GM12878 (cell line): ENCODE measurements around the gene ZNF736. TPM values are rescaled to one million over a fixed set of nuclear protein-coding genes. Genes with fewer than 3 reads are reported as not detected.

Experiments used
- ATAC-seq: fragments of 200-7000 bp; cut with Tn5 transposase; 3 replicates; pipeline ENCODE4 v1.9.1; 2020; ENCODE audit warnings: mild to moderate bottlenecking, moderate library complexity
- BruUV-seq: library from RNA; stranded (reverse); fragments of 400-500 nt; replicated peaks from 2 replicates; lab custom pipeline; 2021; lab: Mats Ljungman, UMichigan
- CTCF ChIA-PET: fragments of 300-600 bp; sonication (Branson Sonifier 250); formaldehyde crosslinking; extraction: SDS; loops from one replicate; lab custom pipeline; 2021; ENCODE audit warnings: inconsistent platforms; lab: Yijun Ruan, JAX
- POLR2A ChIA-PET: fragments of 350-600 bp; formaldehyde crosslinking; extraction: SDS; loops from one replicate; lab custom pipeline; 2021; ENCODE audit warnings: inconsistent platforms; lab: Charles Lee
- RAD21 ChIA-PET: fragments of 300-600 bp; sonication (Branson Sonifier 250); formaldehyde crosslinking; loops from one replicate; lab custom pipeline; 2023; ENCODE audit warnings: antibody characterized with exemption; ENCODE audit not compliant: unreplicated experiment; lab: Charles Lee
- SMC1A ChIA-PET: fragments of 300-600 bp; sonication (Branson Sonifier 250); formaldehyde crosslinking; loops from one replicate; lab custom pipeline; 2023; ENCODE audit not compliant: unreplicated experiment, uncharacterized antibody; lab: Charles Lee
- DNase-seq: peaks from one replicate; pipeline ENCODE4 v3.0.0-alpha.2; 2011; ENCODE audit warnings: low read depth, low spot score
- FAIRE-seq: peaks from 3 replicates; lab custom pipeline; 2011; peaks lifted over from hg19 to GRCh38; lab: Jason Lieb, UNC
- H2AFZ ChIP-seq: 2 replicates; pipeline ENCODE4 v1.6.0; 2011; ENCODE audit warnings: low read depth, low read length, control low read depth; ENCODE audit not compliant: control insufficient read depth
- H3K27ac ChIP-seq: 2 replicates; pipeline ENCODE4 v1.5.1; 2011; ENCODE audit warnings: control low read depth; ENCODE audit not compliant: control insufficient read depth, insufficient read depth
- H3K27me3 ChIP-seq, 2 experiments: replicated peaks in 1 of 2; 2 replicates each; pipeline versions ENCODE4 v1.6.0 to v1.6.1; 2011; ENCODE audit warnings: low read length in 1 of 2; ENCODE audit not compliant: control insufficient read depth in 2 of 2, insufficient read depth in 2 of 2
- H3K36me3 ChIP-seq, 2 experiments: 2 replicates each; pipeline ENCODE4 v1.5.1; 2011; ENCODE audit warnings: low read length in 1 of 2; ENCODE audit not compliant: control insufficient read depth in 2 of 2, insufficient read depth in 2 of 2
- H3K4me1 ChIP-seq: 2 replicates; pipeline ENCODE4 v1.6.1; 2011; ENCODE audit warnings: mild to moderate bottlenecking, low read length, moderate library complexity, mixed read lengths; ENCODE audit not compliant: control insufficient read depth, insufficient read depth
- H3K4me2 ChIP-seq: 2 replicates; pipeline ENCODE4 v1.6.0; 2011; ENCODE audit warnings: control low read depth; ENCODE audit not compliant: control insufficient read depth, insufficient read depth
- H3K4me3 ChIP-seq: fragments of 200-600 bp; sonication (generic); 2 replicates; pipeline ENCODE4 v1.5.1; 2016
- H3K79me2 ChIP-seq: 2 replicates; pipeline ENCODE4 v1.6.0; 2011; ENCODE audit warnings: low read length; ENCODE audit not compliant: control insufficient read depth, insufficient read depth
- H3K9ac ChIP-seq: 2 replicates; pipeline ENCODE4 v1.8.0; 2011; ENCODE audit warnings: low read length, control low read depth, mixed read lengths; ENCODE audit not compliant: control insufficient read depth, insufficient read depth
- H3K9me3 ChIP-seq: replicated peaks from 3 replicates; pipeline ENCODE4 v1.5.1; 2011; ENCODE audit warnings: mild to moderate bottlenecking, low read length; ENCODE audit not compliant: control insufficient read depth, insufficient read depth
- H4K20me1 ChIP-seq: 2 replicates; pipeline ENCODE4 v1.6.0; 2011; ENCODE audit not compliant: control insufficient read depth, insufficient read depth
- IRF4 ChIP-seq: IDR thresholded peaks from 2 replicates; pipeline ENCODE4 v1.6.1; 2011; ENCODE audit warnings: low read depth, low read length
- MEF2B ChIP-seq: fragments of 450-650 bp; IDR thresholded peaks from 2 replicates; pipeline ENCODE4 v1.6.1; 2018; ENCODE audit warnings: mild to moderate bottlenecking, moderate library complexity; ENCODE audit not compliant: partially characterized antibody, poor library complexity, severe bottlenecking
- MXI1 ChIP-seq: fragments of 150-350 bp; IDR thresholded peaks from 2 replicates; pipeline ENCODE4 v1.6.1; 2011; ENCODE audit warnings: low read depth, mild to moderate bottlenecking, inconsistent platforms, low read length, improper control_type of control experiment
- MYC ChIP-seq: IDR thresholded peaks from 2 replicates; pipeline ENCODE4 v1.6.1; 2011; ENCODE audit warnings: mild to moderate bottlenecking, low read length, moderate library complexity, inconsistent platforms; ENCODE audit not compliant: insufficient read depth, insufficient replicate concordance, insufficient read length, severe bottlenecking
- RAD21 ChIP-seq: IDR thresholded peaks from 2 replicates; pipeline ENCODE4 v1.6.1; 2011; ENCODE audit warnings: mild to moderate bottlenecking, low read depth, low read length, moderate library complexity; ENCODE audit not compliant: insufficient read depth
- REST ChIP-seq: IDR thresholded peaks from 2 replicates; pipeline ENCODE4 v1.6.1; 2012; ENCODE audit warnings: mild to moderate bottlenecking, low read depth, low read length
- SREBF1 ChIP-seq: IDR thresholded peaks from 2 replicates; pipeline ENCODE4 v1.6.1; 2012; ENCODE audit warnings: mild to moderate bottlenecking, low read length
- ZNF622 ChIP-seq: fragments of 450-650 bp; IDR thresholded peaks from 2 replicates; pipeline ENCODE4 v1.6.1; 2017; ENCODE audit warnings: mild to moderate bottlenecking, inconsistent platforms
- WGBS: methylation state at CpG from one replicate; pipeline ENCODE4 v1.1.6; 2016; ENCODE audit warnings: low lambda C conversion rate; ENCODE audit not compliant: insufficient replicate concordance, insufficient coverage; ENCODE audit errors: missing lambda C conversion rate; 5-methylcytosine and 5-hydroxymethylcytosine counted together
- in situ Hi-C: fragments of 300-500 bp; cut with MboI; formaldehyde crosslinking; loops from 9 replicates; pipeline ENCODE4 v1.14.3; 2018; ENCODE audit warnings: mixed read lengths
- intact Hi-C: fragments of 100-400 bp; cut with micrococcal nuclease; formaldehyde crosslinking; loops from one replicate; pipeline ENCODE4 v1.14.2; 2022; ENCODE audit not compliant: unreplicated experiment
- polyA plus RNA-seq, 11 experiments: library from polyadenylated mRNA; depleted of rRNA in 4 of 11; unstranded in 6 of 11; stranded (reverse) in 5 of 11; fragments of >200 nt; fragmentation: Nextera tagmentation in 4 of 11; fragmentation: Illumina TruSeq in 1 of 11; extraction: Ambion mirVana in 4 of 11; extraction: Trizol in 1 of 11; gene quantifications; 1 replicate in 1 of 11; 2 replicates in 10 of 11; pipeline versions ENCODE4 v1.2.1 to v1.2.3, GENCODE V29; 2011 to 2016; ENCODE audit warnings: inconsistent platforms in 2 of 11, missing spikeins in 2 of 11, low read depth in 1 of 11
- total RNA-seq, 4 experiments: library from RNA; depleted of rRNA in 3 of 4; stranded (reverse); fragments of >200 nt in 3 of 4; fragmentation: Illumina TruSeq in 1 of 4; extraction: Trizol in 1 of 4; gene quantifications; 2 replicates each; pipeline versions ENCODE4 v1.2.1 to v1.2.3, GENCODE V29; 2013 to 2021
- TF ChIP-seq, protein P1 (sequence below): fragments of 450-650 bp; IDR thresholded peaks from 2 replicates; pipeline ENCODE4 v1.6.1; 2017; ENCODE audit warnings: mild to moderate bottlenecking, moderate library complexity
- TF ChIP-seq, protein P2 (sequence below): IDR thresholded peaks from 2 replicates; pipeline ENCODE4 v1.6.1; 2011; ENCODE audit warnings: borderline replicate concordance, low read depth, mild to moderate bottlenecking, moderate library complexity, low read length; ENCODE audit not compliant: insufficient read depth, poor library complexity, severe bottlenecking

The ZNF736 gene
- total and polyA plus RNA-seq, 10 of the 15 experiments (the other 5 are each of a cell fraction or from before 2014, with no cell fraction given), result 1.9 to 22.5 (median 9.2) TPM

DNA sequence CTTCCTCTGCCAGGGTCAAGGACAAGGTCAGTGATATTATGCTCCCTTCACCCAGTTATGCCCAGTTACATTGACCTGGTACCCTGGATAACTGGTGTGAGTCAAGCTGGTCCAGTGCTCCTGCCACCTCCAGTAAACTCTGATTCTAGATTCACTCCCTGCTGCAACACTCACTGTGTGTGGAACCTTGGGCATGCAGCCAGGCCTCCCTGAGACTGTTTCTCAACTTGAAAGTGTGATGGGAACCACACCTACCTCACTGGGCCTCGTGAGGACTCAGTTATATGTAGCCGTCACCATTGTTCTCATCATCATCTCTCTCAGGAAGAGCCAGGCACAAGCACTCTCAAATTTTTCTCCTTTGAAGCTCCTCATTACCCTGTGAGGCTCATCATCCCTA lies 935 bp upstream of the ZNF736 start:
- ChIA-PET SMC1A (no interaction called here), CTCF (no interaction called here)
- FAIRE-seq, result no peak

More for the DNA sequence above, 935 bp upstream of the ZNF736 start:
- in situ Hi-C loops, result loop anchor here (10.0 kb wide), 2 partner anchors 592 to 1062 kb away; partner anchors contain the start of genes ZNF273 and ZNF92
- no peaks in the 10 kb centered on the region; the same call in 1 of the 2 replicates for H3K4me1 ChIP-seq
- no peak overlapping the region for H3K4me3 ChIP-seq
- no peak overlapping the region for H2AFZ ChIP-seq
- intact Hi-C loops, result loop anchor here (5.0 to 10.0 kb wide), 2 partner anchors 589 to 1072 kb away; partner anchors contain the start of gene ZNF273
- TF ChIP-seq MYC, result no peak
- TF ChIP-seq REST, result no peak
- TF ChIP-seq MXI1, result no peak
- no peak for TF ChIP-seq IRF4
- TF ChIP-seq RAD21, result no peak
- no peak for TF ChIP-seq SREBF1
- TF ChIP-seq ZNF622, result no peak
- TF ChIP-seq, protein P1, sequence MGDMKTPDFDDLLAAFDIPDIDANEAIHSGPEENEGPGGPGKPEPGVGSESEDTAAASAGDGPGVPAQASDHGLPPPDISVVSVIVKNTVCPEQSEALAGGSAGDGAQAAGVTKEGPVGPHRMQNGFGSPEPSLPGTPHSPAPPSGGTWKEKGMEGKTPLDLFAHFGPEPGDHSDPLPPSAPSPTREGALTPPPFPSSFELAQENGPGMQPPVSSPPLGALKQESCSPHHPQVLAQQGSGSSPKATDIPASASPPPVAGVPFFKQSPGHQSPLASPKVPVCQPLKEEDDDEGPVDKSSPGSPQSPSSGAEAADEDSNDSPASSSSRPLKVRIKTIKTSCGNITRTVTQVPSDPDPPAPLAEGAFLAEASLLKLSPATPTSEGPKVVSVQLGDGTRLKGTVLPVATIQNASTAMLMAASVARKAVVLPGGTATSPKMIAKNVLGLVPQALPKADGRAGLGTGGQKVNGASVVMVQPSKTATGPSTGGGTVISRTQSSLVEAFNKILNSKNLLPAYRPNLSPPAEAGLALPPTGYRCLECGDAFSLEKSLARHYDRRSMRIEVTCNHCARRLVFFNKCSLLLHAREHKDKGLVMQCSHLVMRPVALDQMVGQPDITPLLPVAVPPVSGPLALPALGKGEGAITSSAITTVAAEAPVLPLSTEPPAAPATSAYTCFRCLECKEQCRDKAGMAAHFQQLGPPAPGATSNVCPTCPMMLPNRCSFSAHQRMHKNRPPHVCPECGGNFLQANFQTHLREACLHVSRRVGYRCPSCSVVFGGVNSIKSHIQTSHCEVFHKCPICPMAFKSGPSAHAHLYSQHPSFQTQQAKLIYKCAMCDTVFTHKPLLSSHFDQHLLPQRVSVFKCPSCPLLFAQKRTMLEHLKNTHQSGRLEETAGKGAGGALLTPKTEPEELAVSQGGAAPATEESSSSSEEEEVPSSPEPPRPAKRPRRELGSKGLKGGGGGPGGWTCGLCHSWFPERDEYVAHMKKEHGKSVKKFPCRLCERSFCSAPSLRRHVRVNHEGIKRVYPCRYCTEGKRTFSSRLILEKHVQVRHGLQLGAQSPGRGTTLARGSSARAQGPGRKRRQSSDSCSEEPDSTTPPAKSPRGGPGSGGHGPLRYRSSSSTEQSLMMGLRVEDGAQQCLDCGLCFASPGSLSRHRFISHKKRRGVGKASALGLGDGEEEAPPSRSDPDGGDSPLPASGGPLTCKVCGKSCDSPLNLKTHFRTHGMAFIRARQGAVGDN, result no peak
- TF ChIP-seq MEF2B, result no peak
- TF ChIP-seq, protein P2, sequence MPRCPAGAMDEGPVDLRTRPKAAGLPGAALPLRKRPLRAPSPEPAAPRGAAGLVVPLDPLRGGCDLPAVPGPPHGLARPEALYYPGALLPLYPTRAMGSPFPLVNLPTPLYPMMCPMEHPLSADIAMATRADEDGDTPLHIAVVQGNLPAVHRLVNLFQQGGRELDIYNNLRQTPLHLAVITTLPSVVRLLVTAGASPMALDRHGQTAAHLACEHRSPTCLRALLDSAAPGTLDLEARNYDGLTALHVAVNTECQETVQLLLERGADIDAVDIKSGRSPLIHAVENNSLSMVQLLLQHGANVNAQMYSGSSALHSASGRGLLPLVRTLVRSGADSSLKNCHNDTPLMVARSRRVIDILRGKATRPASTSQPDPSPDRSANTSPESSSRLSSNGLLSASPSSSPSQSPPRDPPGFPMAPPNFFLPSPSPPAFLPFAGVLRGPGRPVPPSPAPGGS, result no peak
- ATAC-seq (no peak), DNase-seq (no peak)
- no TSS peak for BruUV-seq
- H3K9me3 ChIP-seq, result no peaks in the 10 kb centered on the region; the same call in 1 of the 3 replicates
- H3K36me3 ChIP-seq, result peaks cover 0 to 3% of the 10 kb centered on the region in 2 experiments; a peak in 1 of 4 replicates
- no peaks in the 10 kb centered on the region for H4K20me1 ChIP-seq
- 100% methylated on average over 2 of the region's 2 CpGs for WGBS
- peaks cover 30% of the 10 kb centered on the region for H3K79me2 ChIP-seq
- no peak overlapping the region for H3K4me2 ChIP-seq
- no peak overlapping the region for H3K9ac ChIP-seq
- RAD21 ChIA-PET, result no interaction called here
- POLR2A ChIA-PET, result interaction anchor here (0.5 kb wide), 1 partner anchor 1815 kb away, joined by 3 read pairs; no protein-coding TSS in a partner anchor
- H3K27me3 ChIP-seq, result no peaks in the 10 kb centered on the region
- H3K27ac ChIP-seq, result no peak overlapping the region
